DOHH2 (cell line): ENCODE data around the gene SGCD.

Experiments used
- EZH2phosphoT487 ChIP-seq: fragments of 200-600 bp; sonication (generic); IDR thresholded peaks from 2 replicates; pipeline ENCODE4 v1.6.1; 2017; ENCODE audit warnings: borderline replicate concordance, mild to moderate bottlenecking, antibody characterized with exemption, low read length, moderate library complexity, mixed read lengths
- TF ChIP-seq, protein P1 (sequence below): fragments of 200-600 bp; sonication (generic); IDR thresholded peaks from one replicate; pipeline ENCODE4 v1.5.1; 2014; ENCODE audit warnings: antibody characterized with exemption, mild to moderate bottlenecking, low read depth, low read length; ENCODE audit not compliant: poor library complexity, severe bottlenecking

DNA sequence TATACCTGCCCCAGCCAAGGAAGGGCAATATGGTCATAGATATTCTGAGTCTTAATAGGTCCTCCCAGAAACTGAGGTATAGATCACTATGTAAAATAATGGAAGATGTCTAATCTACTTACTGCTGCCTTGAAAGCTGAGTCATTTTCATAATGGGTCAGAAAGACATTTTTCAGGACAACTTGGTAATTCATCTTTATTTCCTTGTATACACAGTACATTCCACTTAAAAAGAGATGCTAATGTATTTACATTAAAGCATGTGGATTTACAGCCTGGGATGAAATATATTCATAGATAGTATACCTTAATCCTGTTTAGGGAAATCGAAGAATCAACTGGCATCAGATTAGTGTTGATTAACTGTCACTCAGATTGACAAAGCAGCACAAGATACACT lies 304.0 kb downstream of the SGCD start:
- TF ChIP-seq, protein P1, sequence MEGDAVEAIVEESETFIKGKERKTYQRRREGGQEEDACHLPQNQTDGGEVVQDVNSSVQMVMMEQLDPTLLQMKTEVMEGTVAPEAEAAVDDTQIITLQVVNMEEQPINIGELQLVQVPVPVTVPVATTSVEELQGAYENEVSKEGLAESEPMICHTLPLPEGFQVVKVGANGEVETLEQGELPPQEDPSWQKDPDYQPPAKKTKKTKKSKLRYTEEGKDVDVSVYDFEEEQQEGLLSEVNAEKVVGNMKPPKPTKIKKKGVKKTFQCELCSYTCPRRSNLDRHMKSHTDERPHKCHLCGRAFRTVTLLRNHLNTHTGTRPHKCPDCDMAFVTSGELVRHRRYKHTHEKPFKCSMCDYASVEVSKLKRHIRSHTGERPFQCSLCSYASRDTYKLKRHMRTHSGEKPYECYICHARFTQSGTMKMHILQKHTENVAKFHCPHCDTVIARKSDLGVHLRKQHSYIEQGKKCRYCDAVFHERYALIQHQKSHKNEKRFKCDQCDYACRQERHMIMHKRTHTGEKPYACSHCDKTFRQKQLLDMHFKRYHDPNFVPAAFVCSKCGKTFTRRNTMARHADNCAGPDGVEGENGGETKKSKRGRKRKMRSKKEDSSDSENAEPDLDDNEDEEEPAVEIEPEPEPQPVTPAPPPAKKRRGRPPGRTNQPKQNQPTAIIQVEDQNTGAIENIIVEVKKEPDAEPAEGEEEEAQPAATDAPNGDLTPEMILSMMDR, result no peak
- TF ChIP-seq EZH2phosphoT487, result no peak
